IMR-90 (cell line): ENCODE data around the gene RAB31. TPM values are rescaled to one million over a fixed set of nuclear protein-coding genes. Genes with fewer than 3 reads are reported as not detected.

Experiments
- ATAC-seq: fragments of 200-7000 bp; cut with Tn5 transposase; 2 replicates; pipeline ENCODE4 v1.9.1; 2020; ENCODE audit warnings: low read depth, mild to moderate bottlenecking, moderate library complexity
- BruUV-seq: library from RNA; stranded (reverse); fragments of 400-500 nt; replicated peaks from 2 replicates; lab custom pipeline; 2021; lab: Mats Ljungman, UMichigan
- CTCF ChIA-PET: fragments of 300-600 bp; formaldehyde crosslinking; extraction: SDS; loops from one replicate; lab custom pipeline; 2021; ENCODE audit warnings: antibody characterized with exemption; lab: Yijun Ruan, JAX
- POLR2A ChIA-PET: fragments of 300-600 bp; sonication (Branson Sonifier 250); formaldehyde crosslinking; loops from one replicate; lab custom pipeline; 2022; ENCODE audit warnings: antibody characterized with exemption; ENCODE audit not compliant: unreplicated experiment; lab: Charles Lee
- DNase-seq: peaks from one replicate; pipeline ENCODE4 v3.0.0; 2013
- H2AFZ ChIP-seq: replicated peaks from 2 replicates; pipeline ENCODE3; 2013; ENCODE audit warnings: low read length, mild to moderate bottlenecking; ENCODE audit not compliant: poor library complexity
- H2AK5ac ChIP-seq: 2 replicates; pipeline ENCODE4 v1.6.1; 2013; ENCODE audit warnings: low read depth, low read length, inconsistent platforms
- H2AK9ac ChIP-seq: replicated peaks from 2 replicates; pipeline ENCODE3; 2013; ENCODE audit warnings: mild to moderate bottlenecking, low read depth, low read length, moderate library complexity; ENCODE audit not compliant: poor library complexity
- H2BK120ac ChIP-seq: 2 replicates; pipeline ENCODE4 v1.6.1; 2013; ENCODE audit warnings: low read depth, low read length, inconsistent platforms
- H2BK15ac ChIP-seq: 3 replicates; pipeline ENCODE4 v1.6.1; 2013; ENCODE audit warnings: low read depth, low read length, inconsistent platforms
- H2BK20ac ChIP-seq: 2 replicates; pipeline ENCODE4 v1.6.1; 2013; ENCODE audit warnings: low read depth, mild to moderate bottlenecking, inconsistent platforms, low read length, moderate library complexity
- H2BK5ac ChIP-seq: 2 replicates; pipeline ENCODE4 v1.6.1; 2013; ENCODE audit warnings: mild to moderate bottlenecking, low read depth, low read length, inconsistent platforms; ENCODE audit not compliant: poor library complexity, severe bottlenecking
- H3K14ac ChIP-seq: replicated peaks from 2 replicates; pipeline ENCODE4 v1.6.1; 2013; ENCODE audit warnings: low read depth, low read length, inconsistent platforms
- H3K18ac ChIP-seq: 2 replicates; pipeline ENCODE4 v1.6.1; 2013; ENCODE audit warnings: low read depth, low read length, control low read depth
- H3K23ac ChIP-seq: 2 replicates; pipeline ENCODE4 v1.6.1; 2013; ENCODE audit warnings: low read depth, low read length, inconsistent platforms
- H3K27ac ChIP-seq: 2 replicates; pipeline ENCODE4 v1.5.1; 2013; ENCODE audit warnings: mild to moderate bottlenecking, control low read depth, low read length; ENCODE audit not compliant: insufficient read depth
- H3K27me3 ChIP-seq: 2 replicates; pipeline ENCODE4 v1.6.1; 2013; ENCODE audit warnings: low read length; ENCODE audit not compliant: control insufficient read depth, insufficient read depth
- H3K36me3 ChIP-seq: 2 replicates; pipeline ENCODE4 v1.6.1; 2013; ENCODE audit warnings: low read length, mixed read lengths; ENCODE audit not compliant: control insufficient read depth, insufficient read depth
- H3K4ac ChIP-seq: 2 replicates; pipeline ENCODE4 v1.6.1; 2013; ENCODE audit warnings: low read depth, low read length, inconsistent platforms
- H3K4me1 ChIP-seq: 2 replicates; pipeline ENCODE4 v1.6.1; 2013; ENCODE audit warnings: low read length, mixed read lengths; ENCODE audit not compliant: control insufficient read depth, insufficient read depth
- H3K4me2 ChIP-seq: 2 replicates; pipeline ENCODE4 v1.6.1; 2013; ENCODE audit warnings: low read depth, mild to moderate bottlenecking, control low read depth, low read length, moderate library complexity
- H3K4me3 ChIP-seq: 2 replicates; pipeline ENCODE4 v1.5.1; 2013; ENCODE audit warnings: low read depth, mild to moderate bottlenecking, control low read depth, low read length, moderate library complexity; ENCODE audit not compliant: insufficient read depth
- H3K56ac ChIP-seq: 2 replicates; pipeline ENCODE4 v1.6.1; 2013; ENCODE audit warnings: low read length, inconsistent platforms; ENCODE audit not compliant: insufficient read depth; ENCODE audit errors: extremely low read depth
- H3K79me1 ChIP-seq, 2 experiments: 2 replicates each; pipeline ENCODE4 v1.6.1; 2013; ENCODE audit warnings: low read length in 2 of 2, inconsistent platforms in 1 of 2, low read depth in 1 of 2
- H3K9ac ChIP-seq: 2 replicates; pipeline ENCODE4 v1.6.1; 2013; ENCODE audit warnings: low read depth, low read length, control low read depth
- H3K9me1 ChIP-seq: 2 replicates; pipeline ENCODE4 v1.6.1; 2013; ENCODE audit warnings: low read length, inconsistent platforms; ENCODE audit not compliant: insufficient read depth
- H3K9me3 ChIP-seq: 2 replicates; pipeline ENCODE4 v1.6.1; 2013; ENCODE audit warnings: low read length; ENCODE audit not compliant: control insufficient read depth, insufficient read depth
- H4K20me1 ChIP-seq: 2 replicates; pipeline ENCODE4 v1.6.1; 2013; ENCODE audit warnings: low read length, inconsistent platforms; ENCODE audit not compliant: insufficient read depth
- H4K5ac ChIP-seq: 2 replicates; pipeline ENCODE4 v1.6.1; 2013; ENCODE audit warnings: mild to moderate bottlenecking, low read depth, low read length, control low read depth
- H4K8ac ChIP-seq, 2 experiments: 2 replicates each; pipeline ENCODE4 v1.6.1; 2013; ENCODE audit warnings: low read depth in 2 of 2, low read length in 2 of 2, control low read depth in 1 of 2, inconsistent platforms in 1 of 2
- H4K91ac ChIP-seq: 2 replicates; pipeline ENCODE4 v1.6.1; 2013; ENCODE audit warnings: low read depth, low read length, inconsistent platforms; ENCODE audit not compliant: insufficient read depth
- BHLHE40 ChIP-seq: fragments of 150-350 bp; IDR thresholded peaks from 2 replicates; pipeline ENCODE4 v1.6.1; 2016; ENCODE audit warnings: mild to moderate bottlenecking, low read depth, low read length
- CEBPB ChIP-seq: IDR thresholded peaks from 2 replicates; pipeline ENCODE4 v1.6.1; 2012; ENCODE audit warnings: low read depth, low read length, improper control_type of control experiment
- CHD1 ChIP-seq: IDR thresholded peaks from 2 replicates; pipeline ENCODE4 v1.6.1; 2012; ENCODE audit warnings: low read depth, low read length, improper control_type of control experiment
- CTCF ChIP-seq: conservative IDR thresholded peaks from 2 replicates; pipeline ENCODE4 v1.5.1; 2012; ENCODE audit warnings: mild to moderate bottlenecking, low read depth, low read length, improper control_type of control experiment
- ELK1 ChIP-seq: fragments of 150-350 bp; IDR thresholded peaks from 2 replicates; pipeline ENCODE4 v1.6.1; 2016; ENCODE audit warnings: low read depth, mild to moderate bottlenecking, low read length, moderate library complexity, borderline replicate concordance
- FOS ChIP-seq: fragments of 150-350 bp; IDR thresholded peaks from 2 replicates; pipeline ENCODE4 v1.6.1; 2016; ENCODE audit warnings: low read depth, low read length
- MAFK ChIP-seq: IDR thresholded peaks from 2 replicates; pipeline ENCODE4 v1.6.1; 2012; ENCODE audit warnings: low read depth, low read length, improper control_type of control experiment
- MAZ ChIP-seq: IDR thresholded peaks from 2 replicates; pipeline ENCODE4 v1.6.1; 2012; ENCODE audit warnings: low read depth, mild to moderate bottlenecking, low read length, improper control_type of control experiment, moderate library complexity, borderline replicate concordance
- MXI1 ChIP-seq: IDR thresholded peaks from 2 replicates; pipeline ENCODE4 v1.6.1; 2012; ENCODE audit warnings: low read depth, mild to moderate bottlenecking, low read length, moderate library complexity, borderline replicate concordance
- NFE2L2 ChIP-seq: fragments of 150-350 bp; IDR thresholded peaks from 2 replicates; pipeline ENCODE4 v1.6.1; 2016; ENCODE audit warnings: low read depth, mild to moderate bottlenecking, low read length
- POLR2A ChIP-seq: IDR thresholded peaks from 2 replicates; pipeline ENCODE4 v1.6.1; 2012; ENCODE audit warnings: mild to moderate bottlenecking, low read depth, low read length
- RAD21 ChIP-seq: IDR thresholded peaks from 2 replicates; pipeline ENCODE4 v1.6.1; 2012; ENCODE audit warnings: low read length, improper control_type of control experiment
- RCOR1 ChIP-seq: IDR thresholded peaks from 2 replicates; pipeline ENCODE4 v1.6.1; 2012; ENCODE audit warnings: mild to moderate bottlenecking, low read length, improper control_type of control experiment; ENCODE audit not compliant: insufficient replicate concordance
- RFX5 ChIP-seq: IDR thresholded peaks from 2 replicates; pipeline ENCODE4 v1.8.0; 2012; ENCODE audit warnings: low read depth, mild to moderate bottlenecking, low read length, moderate library complexity
- SMC3 ChIP-seq: fragments of 150-350 bp; IDR thresholded peaks from 2 replicates; pipeline ENCODE4 v1.6.1; 2016; ENCODE audit warnings: low read depth, mild to moderate bottlenecking, antibody characterized with exemption, low read length, moderate library complexity
- USF2 ChIP-seq: fragments of 150-350 bp; IDR thresholded peaks from 2 replicates; pipeline ENCODE4 v1.6.1; 2017; ENCODE audit warnings: mild to moderate bottlenecking, antibody characterized with exemption, low read length, low read depth
- WGBS, 2 experiments: methylation state at CpG; one replicate each; pipeline versions ENCODE4 v1.1.5 to v1.1.7; 2013; ENCODE audit warnings: missing lambda C conversion rate in 2 of 2; ENCODE audit not compliant: insufficient read length in 1 of 2; ENCODE audit errors: extremely low coverage in 2 of 2; 5-methylcytosine and 5-hydroxymethylcytosine counted together
- dilution Hi-C: fragments of 300-500 bp; cut with HindIII; formaldehyde crosslinking; loops from one replicate; pipeline ENCODE4 v1.14.3; 2018; ENCODE audit warnings: low sequenced_read_pairs; ENCODE audit not compliant: unreplicated experiment
- in situ Hi-C: fragments of 300-500 bp; cut with MboI; formaldehyde crosslinking; loops from 3 replicates; pipeline ENCODE4 v1.14.3; 2019; ENCODE audit warnings: low sequenced_read_pairs, inconsistent platforms, mixed read lengths
- intact Hi-C: fragments of 100-400 bp; cut with micrococcal nuclease; formaldehyde crosslinking; loops from 2 replicates; pipeline ENCODE4 v1.10.0; 2022
- polyA plus RNA-seq, 3 experiments: library from polyadenylated mRNA; depleted of rRNA; stranded (reverse); fragments of >200 nt; gene quantifications; 2 replicates each; pipeline ENCODE4 v1.2.3, GENCODE V29; 2012; ENCODE audit warnings: low replicate concordance in 1 of 3
- total RNA-seq: library from RNA; depleted of rRNA; stranded (reverse); fragments of >200 nt; gene quantifications from 2 replicates; pipeline ENCODE4 v1.2.3, GENCODE V29; 2012

Gene RAB31
- total and polyA plus RNA-seq, 2 of the 4 experiments (the other 2 are of a cell fraction), result 13.8 to 26.9 TPM

GRCh38 chr18:9851511-9851910, 143.4 kb downstream of the RAB31 start:
- Histone ChIP-seq H2BK15ac (no peak overlapping the region), H4K5ac (no peak overlapping the region), H3K27me3 (no peaks in the 10 kb centered on the region), H3K9ac (no peak overlapping the region), H3K9me3 (0 out of 2 replicates have a peak, but pooled peaks cover 2% of the 10 kb centered on the region), H2BK5ac (no peak overlapping the region), H2AFZ (no peak overlapping the region), H3K4me2 (no peak overlapping the region), H2AK9ac (no peak overlapping the region), H3K18ac (no peak overlapping the region), H2BK20ac (no peak overlapping the region), H3K4me3 (no peak overlapping the region), H2BK120ac (no peak overlapping the region), H4K8ac (no peak overlapping the region), H4K20me1 (no peaks in the 10 kb centered on the region; the same call in 1 of the 2 replicates), H2AK5ac (no peak overlapping the region), H3K14ac (no peak overlapping the region), H3K23ac (no peak overlapping the region), H3K4me1 (peaks cover 9% of the 10 kb centered on the region), H3K79me1 (peaks cover 6 to 9% of the 10 kb centered on the region in 2 experiments; a peak in 3 of 4 replicates), H3K36me3 (no peaks in the 10 kb centered on the region), H3K27ac (no peak overlapping the region), H3K4ac (no peak overlapping the region), H3K56ac (no peak overlapping the region), H4K91ac (no peak overlapping the region), H3K9me1 (0 out of 2 replicates have a peak, but pooled peaks cover 7% of the 10 kb centered on the region)
- no peak for ATAC-seq
- dilution Hi-C loops (no loop called here), in situ Hi-C loops (no loop called here), intact Hi-C loops (no loop called here)
- WGBS, 2 experiments, result no CpG with 5 or more reads among the region's 2 CpGs
- TF ChIP-seq NFE2L2, result no peak
- TF ChIP-seq MAZ, result no peak
- TF ChIP-seq RAD21, result no peak
- no peak for TF ChIP-seq MAFK
- no peak for TF ChIP-seq RFX5
- TF ChIP-seq CHD1, result no peak
- TF ChIP-seq SMC3, result no peak
- no peak for TF ChIP-seq ELK1
- TF ChIP-seq FOS, result no peak
- TF ChIP-seq MXI1, result no peak
- no peak for TF ChIP-seq RCOR1
- no peak for TF ChIP-seq CTCF
- no peak for TF ChIP-seq BHLHE40
- TF ChIP-seq POLR2A, result no peak
- no peak for TF ChIP-seq USF2
- TF ChIP-seq CEBPB, result no peak
- no TSS peak for BruUV-seq
- ChIA-PET CTCF (no interaction called here), POLR2A (no interaction called here)
- DNase-seq, result no peak
